Islet of Langerhans (tissue), 1 donor: Measurements from ENCODE around the gene CES1.
"Not testable (repeated sequence)": the region's sequence is repeated elsewhere in the genome, so short reads cannot be mapped to it uniquely, and the experiment has no call there.

Experiments used
- FAIRE-seq: peaks from one replicate; lab custom pipeline; 2011; peaks lifted over from hg19 to GRCh38; lab: Jason Lieb, UNC

Gene CES1

DNA sequence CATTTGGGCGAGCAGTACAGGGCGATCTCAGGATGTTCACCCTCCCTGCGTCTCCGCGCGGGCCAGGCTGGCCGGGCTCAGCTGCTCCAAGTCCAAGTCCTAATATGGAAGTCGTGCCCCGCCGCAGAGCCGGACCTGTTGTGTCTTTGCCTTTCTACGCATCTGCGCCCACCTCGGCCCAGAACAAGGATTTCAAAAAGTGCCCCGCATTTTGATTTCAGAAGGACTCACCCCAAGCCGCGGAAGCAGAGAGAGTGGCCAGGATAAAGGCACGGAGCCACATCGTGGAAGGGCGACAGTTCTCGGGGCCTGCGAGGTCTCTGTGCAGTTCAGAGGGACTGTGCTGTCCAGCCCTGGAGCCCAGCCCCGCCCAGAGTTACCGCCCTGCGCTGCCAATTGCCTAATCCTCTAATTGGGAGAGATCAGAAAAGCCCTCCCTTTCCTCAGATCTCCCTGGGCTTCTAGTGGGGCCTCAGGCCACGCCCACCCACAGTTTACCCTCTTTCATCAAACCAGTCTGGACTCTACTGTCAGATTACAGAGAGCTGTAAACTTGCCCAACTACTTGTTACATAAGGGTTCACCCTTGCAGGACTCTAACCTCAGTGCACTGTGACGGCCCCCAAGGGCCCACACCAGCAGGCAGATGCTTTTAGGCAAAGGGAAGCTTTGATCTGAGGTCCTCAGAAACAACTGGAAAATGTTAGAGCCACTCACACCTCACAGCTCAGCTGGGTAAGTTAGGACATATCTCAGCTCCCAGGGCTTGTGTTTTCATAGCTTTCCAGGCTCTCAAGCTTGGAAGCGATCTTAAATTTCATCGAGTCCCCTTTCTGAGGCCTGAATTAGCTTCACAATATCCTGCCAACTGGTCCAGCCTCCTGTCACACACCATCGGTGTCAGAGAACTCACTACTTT lies at the start of gene CES1:
Gene CES1 (minus strand): TSS at position 324 of the 919 bp plus-strand sequence. CDS start 41 bp downstream, at position 283.
- no peak for FAIRE-seq

DNA sequence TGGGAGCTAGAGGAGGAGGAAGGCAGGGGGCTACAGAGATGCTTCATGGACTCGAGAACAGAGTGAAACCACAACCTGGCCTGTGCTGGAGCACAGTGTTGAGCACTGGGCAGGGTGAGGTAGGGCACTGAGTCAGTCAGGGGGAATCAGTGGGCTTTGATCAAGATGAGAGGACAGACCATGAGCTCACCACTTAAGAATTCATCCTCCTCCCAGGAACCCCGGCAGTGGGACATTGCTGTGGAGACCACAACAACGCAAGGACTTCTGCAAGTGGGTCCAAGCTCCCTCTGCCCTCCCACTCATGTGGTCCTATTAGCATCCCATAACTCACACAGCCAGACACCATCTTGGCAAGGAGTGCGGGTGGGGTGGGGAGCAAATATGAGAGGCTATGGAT lies 44.0 kb upstream of the CES1 start:
- FAIRE-seq, result no peak

DNA sequence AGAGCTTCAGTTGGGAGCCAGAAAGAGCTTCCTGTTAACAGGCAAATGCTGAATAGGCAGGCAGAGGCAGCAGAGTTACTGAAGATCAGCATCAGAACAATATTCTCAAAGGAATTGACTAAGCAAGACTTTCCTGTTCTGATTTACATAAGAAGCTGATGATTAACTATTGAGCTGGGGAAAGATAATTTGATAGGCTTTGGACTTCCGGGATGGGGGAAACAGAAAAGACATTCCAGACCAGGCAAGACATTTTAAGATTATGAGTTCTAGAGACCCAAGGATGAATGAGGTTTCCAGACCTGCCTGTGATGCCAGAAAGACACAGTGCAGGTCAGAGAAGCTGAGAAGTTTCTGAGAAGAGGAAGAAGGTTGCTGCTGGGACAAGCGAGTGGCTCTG lies 42.4 kb upstream of the CES1 start, which contains the start of gene CES5A:
Gene CES5A (minus strand): TSS at position 101 of the 400 bp plus-strand sequence. CDS start 152 bp downstream, outside the sequence.
- no peak for FAIRE-seq

DNA sequence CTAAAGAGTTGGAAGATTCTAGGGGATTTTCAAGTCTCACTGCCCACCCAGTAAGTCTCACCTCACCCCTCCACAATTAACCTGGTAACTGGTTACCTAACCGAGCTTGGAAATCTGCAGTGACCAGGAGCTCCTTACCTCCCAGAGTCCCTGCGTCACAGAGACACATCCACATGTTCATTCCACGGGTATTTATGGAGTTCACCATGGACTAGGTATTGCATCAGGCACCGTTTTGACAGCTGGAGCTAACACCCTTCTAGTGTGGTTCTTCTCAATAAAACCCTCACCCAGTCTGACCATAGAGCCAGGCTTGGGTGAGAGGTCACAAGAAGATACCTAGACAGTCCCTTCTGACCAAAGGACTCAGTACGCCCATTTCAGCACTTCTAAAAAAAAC lies 40.2 kb upstream of the CES1 start:
- no peak for FAIRE-seq

DNA sequence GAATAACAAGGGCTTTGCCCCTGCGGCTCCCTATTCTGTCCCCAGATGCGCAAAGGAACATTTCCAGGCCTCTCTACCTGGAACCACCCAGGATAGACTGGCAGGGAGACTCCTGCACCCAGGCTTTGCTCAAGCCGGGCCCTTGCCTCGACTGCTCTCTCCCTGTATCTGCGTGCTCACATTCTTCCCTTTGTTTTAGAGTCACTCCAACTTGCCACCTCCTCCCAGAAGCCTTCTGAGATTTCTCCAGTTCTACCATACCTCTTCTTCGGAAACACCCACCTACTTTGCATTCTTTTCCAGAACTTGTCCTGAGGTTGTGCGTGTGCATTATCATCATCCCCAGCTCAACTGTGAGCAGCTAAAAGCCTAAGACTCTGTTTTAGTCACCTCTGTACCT lies 39.2 kb upstream of the CES1 start:
- FAIRE-seq, result no peak

DNA sequence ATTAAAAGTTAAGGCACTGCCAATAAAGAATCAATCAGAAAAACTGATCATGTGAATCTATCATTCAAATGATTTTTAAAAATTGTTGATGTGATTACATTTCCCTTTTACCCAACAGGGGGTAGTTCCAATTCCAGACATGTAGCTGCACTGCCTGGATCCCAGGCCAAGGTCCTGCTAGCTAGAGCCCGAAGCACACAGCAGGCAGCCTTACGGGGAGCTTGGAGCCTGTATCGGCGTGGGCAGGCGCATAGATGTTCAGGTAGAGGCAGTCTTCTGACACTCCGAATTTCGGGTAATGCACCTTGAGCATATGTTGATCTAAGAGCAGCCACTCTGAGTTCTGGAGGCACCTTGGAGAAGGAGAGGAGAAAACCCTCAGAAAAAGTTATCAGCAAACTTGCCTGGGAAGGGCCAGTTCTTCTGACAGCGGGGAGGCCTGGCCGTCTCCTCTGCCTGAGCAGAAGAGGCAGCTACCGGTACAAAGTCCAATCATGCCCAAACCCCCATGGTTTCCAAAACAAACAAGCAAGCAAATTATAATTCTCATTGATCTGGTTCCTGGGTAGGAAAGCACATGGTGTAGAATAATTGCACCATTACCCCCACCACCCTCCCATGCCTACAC lies 38.6 kb upstream of the CES1 start:
- no peak for FAIRE-seq

DNA sequence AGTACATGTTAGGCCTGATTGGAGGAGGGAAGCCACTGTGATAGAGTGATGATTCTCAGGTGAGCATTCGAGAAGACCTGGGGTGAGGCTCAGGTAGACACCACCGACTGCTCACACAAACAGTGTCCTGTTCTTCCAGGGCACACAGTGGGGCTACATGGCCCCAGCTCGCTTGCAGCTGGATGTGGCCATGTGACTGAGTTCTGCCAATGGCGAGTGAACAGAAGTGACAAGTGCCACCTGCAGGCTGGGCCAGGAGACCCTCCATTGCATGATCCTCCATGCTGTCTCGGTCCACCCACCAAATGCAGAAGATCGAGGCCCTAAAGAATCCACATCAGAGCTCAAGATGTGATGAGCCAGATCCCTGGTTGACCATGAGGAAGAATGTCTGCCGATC lies 36.1 kb upstream of the CES1 start:
- FAIRE-seq, result no peak

DNA sequence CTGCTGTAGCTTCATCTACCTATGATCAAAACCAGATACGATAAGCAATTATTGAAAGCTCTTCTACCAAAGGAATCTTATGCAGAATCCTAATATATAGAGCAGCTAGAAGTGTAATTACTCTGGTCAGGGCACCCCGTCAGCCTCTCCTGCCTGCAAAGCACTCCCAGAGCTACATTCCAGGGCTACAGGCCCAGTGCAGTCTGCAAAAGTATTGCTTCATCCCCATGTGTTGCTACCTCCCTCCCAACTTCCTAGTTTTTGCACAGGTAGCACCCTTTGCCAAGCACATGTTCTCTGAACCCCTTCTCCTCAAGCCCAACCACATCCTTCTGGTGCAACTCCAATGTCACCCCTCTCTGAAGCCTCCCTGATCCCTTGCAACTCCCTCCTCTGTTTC lies 35.2 kb upstream of the CES1 start:
- no peak for FAIRE-seq

DNA sequence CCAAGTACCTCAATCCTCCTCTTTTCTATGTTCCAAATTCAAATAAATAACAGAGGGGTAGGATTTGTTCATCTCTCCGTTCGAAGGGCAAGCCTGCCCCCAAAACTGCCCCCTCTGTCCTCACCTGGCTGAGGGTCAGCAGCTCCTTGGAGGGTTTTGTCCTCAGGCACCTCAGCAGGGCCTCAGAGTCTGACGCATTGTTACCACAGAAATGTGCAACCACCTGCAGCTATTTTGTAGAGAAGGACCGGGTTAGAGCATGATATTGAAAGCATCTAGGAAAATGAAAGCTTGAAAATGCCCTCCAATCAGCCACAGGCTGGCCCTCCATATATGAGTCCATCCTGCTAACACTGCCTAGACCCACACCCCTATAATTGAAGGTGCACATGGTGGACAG lies 28.4 kb upstream of the CES1 start:
- FAIRE-seq, result no peak

DNA sequence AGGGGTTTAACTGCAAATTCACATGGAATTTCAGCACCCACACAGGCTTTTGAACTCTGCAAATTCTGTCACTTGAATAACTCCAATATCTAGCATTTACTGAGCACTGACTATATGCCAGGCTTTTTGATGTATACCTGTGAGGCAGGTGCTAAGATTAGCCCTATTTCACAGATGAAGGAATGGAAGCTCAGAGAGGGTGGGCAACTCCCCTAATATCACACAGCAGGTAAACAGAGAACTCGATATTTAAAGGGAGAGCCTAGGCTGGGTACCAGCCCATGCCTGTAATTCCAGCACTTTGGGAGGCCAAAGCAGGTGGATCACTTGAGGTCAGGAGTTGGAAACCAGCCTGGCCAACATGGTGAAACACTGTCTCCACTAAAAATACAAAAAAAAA lies 24.8 kb upstream of the CES1 start:
- not testable (repeated sequence) for FAIRE-seq

DNA sequence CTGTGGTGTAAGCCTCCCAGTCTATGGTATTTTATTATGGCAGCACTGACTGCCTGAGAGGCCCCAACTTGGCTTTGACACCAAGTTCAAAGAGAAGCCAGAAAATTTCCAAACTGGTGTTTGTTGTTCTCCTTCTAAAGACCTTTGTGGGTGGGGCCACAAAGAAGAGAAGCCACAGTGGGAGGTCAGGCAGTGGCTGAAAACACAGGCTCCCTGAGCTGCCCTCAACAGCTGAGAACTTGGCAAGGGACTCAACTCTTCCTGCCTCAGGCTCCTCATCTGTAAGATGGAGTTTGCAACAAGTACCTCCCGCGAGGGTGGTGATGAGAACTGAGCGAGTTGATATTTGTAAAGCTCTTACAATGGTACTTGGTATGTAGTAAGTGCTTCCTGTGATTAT lies 24.1 kb upstream of the CES1 start:
- FAIRE-seq, result no peak

DNA sequence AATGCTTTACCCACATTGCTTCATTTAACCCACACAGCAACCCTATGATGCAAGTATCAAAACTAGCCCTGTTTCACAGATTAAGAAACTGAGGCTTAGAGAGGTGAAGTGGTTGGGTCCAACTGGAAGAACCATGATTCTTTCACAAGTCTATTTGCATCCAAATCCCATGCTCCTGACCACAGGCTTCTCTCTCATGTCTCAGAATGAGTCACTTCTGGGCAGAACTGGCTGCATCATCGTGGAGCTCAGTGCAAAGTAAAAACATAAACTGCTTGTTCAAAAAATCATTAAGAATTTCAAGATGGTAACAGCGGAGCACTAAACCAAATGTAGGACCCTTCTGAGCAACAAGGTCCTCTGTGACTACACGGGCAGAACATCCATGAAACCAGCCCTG lies 20.2 kb upstream of the CES1 start:
- no peak for FAIRE-seq

DNA sequence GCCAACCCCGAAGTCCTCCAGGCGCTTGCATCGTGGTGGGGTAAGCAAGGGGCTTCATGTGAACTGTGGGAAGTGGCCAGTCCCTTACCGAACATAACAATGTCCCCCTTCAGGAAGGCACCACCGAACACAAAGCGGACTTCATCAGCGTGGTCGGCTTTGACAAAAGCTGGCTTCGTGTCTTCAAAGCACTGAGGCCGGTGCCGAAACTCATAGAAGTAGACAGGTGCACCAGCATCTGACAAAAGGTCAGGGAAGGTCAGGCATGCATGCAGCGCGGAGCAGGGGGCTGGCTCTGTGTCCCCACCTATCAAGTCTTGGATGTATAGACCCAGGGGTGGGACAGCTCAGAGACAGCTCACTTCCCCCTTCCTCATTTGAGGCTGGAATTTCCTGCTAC lies 16.6 kb upstream of the CES1 start:
- FAIRE-seq, result no peak

DNA sequence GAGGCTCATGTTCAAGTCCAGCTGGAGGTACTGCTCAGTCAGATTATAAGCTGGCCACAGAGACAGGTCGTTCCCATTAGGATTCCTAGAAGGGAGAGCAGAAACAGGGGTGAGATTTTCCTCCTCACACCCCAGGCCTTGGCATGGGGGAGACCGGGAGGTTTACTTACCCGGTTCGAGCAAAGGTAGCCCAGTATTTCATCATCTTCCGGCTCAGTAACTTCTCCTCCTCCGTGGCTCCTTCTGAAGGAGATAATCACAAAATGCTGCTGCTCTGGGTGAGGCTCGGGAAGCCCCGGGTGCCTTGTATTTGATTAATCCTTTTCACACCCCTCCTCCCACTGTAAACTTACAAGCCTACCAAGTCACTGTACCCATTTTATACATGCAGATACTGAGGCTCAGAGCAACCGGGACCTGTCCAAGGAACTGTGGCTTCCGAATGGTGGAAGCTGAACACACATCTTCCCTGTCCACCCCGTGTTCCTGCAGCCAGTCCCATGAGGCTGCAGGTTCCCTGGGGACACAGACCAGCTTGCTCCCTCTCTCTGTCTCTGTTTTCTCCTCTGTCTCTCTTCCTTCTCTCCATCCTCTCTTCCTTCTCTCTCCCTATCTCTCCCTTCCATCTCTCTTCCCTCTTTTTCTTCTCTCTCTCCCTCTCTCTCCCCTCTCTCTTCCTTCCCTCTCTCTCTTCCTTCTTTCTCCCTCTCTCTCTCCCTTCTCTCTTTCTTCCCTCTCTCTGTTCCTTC lies 13.9 kb upstream of the CES1 start:
- FAIRE-seq, result no peak

DNA sequence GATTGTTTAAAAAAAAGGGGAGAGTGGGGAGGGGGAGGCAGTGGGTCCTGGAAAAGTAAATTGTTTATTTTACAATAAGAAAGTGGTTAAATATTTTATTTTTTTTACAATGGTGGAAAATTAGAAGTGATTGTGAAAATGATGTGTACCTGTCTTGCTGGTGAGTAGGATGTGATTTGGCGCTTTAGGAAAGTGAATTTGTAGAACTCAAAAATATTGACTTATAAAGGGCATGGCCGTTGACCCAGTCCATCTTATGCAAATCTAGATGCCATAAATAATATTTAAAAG lies 10.2 kb upstream of the CES1 start:
- FAIRE-seq, result no peak

DNA sequence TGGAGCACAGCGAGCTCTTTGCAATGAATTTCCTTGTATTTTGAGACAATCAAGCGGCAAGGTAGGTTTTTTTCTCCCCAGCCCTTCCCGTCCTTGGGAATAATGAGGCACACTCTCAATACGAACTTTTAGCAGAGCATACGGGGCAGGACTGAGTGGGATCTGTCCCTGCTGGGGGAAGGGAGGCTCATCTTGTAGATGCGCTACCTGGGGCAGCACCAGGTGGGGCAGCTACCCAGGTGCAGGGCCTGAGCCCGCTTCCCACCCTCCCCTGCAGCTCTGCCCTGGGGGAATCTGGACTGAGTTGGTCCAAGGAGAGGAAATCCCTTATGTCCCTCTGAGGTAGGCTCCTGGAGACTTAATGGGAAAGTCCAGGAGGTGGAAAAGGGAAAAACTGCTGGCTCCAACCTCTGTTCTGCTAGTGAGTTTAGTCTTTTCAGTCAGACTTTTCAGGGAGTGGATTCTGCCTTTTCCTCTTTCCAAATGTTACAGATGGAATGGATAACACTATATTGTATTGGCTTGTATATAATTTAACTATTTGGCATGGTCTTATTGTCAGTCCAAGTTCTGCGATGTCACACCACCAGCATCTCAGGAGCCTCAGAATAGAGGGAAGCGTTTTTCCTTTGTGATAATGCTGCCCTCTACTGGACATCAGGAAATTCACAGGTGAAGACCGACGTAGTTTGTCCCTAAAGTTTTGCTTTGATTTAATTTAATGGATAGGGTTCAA lies 9.6 kb upstream of the CES1 start:
- peak; percentile 36 for FAIRE-seq

DNA sequence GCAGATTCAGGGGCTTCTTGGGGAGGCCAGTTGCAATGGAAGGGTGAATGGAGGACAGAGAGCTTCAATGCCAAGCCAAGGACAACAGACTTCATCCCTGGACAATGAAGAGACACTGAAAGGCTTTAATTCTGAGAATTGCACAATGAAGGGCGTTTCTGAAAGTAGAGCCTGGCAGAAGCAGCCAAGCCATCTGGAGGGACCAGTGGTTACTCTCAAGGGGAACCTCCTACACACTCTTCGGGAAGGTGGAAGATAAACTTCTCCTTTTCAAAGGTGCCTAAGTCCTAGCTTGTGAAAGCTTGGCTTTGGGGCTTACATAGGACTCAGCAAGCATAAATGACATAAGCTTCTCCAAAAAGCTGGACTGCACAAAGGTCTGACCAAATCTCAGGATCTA lies 6.2 kb upstream of the CES1 start:
- no peak for FAIRE-seq

DNA sequence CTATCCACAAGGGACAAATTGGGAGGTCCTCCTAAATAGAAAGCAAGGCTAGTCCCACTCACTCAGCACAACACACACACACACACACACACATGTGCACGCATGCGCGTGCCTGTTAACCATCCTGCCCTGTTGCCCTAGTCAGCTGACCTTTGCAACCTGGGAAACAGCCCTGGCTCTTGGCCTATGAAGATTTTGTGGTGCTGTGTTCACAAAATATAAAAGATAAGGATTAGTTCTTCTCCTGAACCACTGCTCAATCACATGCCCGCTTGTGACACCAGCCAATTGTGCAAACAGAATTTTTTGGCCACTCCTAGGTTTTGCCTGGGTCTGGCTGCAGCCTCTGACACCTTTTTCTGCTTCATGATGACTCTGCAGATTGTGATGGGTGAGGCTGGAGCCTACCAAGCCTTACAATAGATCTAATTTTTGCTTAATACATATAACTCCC lies 3.3 kb upstream of the CES1 start:
- no peak for FAIRE-seq

DNA sequence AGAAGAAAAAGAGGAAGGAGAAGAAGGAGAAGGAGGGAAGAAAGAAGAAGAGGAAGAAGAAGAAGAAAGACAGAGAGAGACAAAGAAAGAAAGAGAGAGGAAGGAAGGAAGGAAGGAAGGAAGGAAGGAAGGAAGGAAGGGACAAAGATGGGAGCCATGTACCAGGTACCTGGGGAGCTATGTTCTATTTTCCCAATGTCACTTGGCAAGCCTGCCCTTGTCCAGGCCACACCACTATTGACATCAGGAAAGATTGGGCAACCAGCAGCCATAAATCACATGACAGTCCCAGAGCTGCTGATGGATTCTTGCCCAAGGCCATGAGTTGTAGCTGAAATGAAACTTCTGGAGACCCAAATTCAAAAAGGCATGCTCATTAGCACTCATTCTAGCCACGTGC lies 2.7 kb upstream of the CES1 start:
- FAIRE-seq, result no peak

DNA sequence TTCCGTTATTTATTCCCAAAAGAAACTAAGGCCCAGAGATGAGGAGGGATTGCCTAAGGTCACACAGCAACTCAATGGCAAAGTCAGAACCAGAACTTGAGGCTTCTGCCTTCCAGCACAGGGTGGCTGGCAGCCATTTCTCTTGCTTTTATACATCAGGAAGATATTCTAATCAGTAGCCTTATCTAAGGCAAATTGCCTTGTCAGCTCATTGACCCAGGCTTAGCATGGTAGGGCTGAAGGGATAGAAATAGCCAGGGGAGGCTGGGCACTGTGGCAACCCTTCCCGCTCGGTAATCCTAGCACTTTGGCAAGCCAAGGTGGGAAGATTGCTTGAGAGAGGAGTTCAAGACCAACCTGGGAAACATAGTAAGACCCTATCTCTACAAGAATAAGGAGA lies 2.3 kb upstream of the CES1 start:
- not testable (repeated sequence) for FAIRE-seq

DNA sequence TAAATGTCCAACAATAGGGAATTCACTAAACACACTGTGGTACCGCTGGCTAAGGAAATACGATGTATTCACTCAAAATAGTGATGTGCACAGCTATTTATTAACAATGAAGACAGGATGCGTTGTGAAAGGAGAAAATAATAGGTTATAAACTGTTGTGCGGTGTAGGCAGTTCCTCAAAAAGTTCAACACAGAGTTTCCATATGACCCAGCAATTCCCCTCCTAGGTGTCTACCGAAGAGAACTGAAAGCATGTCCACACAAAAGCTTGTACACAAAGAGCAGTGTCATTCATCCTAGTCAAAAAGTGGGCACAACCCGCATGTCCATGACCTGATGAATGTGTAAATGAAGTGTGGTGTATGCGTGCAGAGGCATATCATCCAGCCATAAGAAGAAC lies 1.2 kb upstream of the CES1 start:
- no peak for FAIRE-seq

DNA sequence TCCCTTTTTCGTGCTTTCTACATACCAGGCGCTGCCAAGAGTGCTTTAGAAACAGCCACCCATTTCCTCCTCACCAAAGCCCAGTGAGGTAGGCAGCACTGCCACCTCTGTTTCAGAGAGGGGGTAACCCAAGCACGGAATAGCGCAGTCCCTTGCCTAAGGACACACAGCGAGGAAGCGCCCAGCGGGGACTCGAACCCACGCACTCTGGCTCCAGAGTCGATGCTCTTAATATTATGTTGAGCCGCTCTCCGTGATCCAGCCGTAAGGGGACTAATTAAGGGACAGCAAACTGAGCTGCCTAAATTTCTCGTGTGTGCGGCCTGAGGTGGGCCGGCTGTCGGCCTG lies 497 bp downstream of the CES1 start:
- no peak for FAIRE-seq
